Neural progenitor cell (in vitro differentiated cells): ENCODE data around the gene MAGI2.

Experiments
- EZH2 ChIP-seq: fragments of 200-600 bp; sonication (generic); IDR thresholded peaks from 2 replicates; pipeline ENCODE4 v1.6.1; 2017; ENCODE audit warnings: antibody characterized with exemption, mild to moderate bottlenecking, moderate library complexity
- EZH2phosphoT487 ChIP-seq: fragments of 200-600 bp; sonication (generic); IDR thresholded peaks from 2 replicates; pipeline ENCODE4 v1.6.1; 2017; ENCODE audit warnings: antibody characterized with exemption
- TF ChIP-seq, protein P1 (sequence below): fragments of 200-600 bp; sonication (generic); IDR thresholded peaks from 2 replicates; pipeline ENCODE4 v1.5.1; 2017; ENCODE audit warnings: antibody characterized with exemption, mild to moderate bottlenecking

DNA sequence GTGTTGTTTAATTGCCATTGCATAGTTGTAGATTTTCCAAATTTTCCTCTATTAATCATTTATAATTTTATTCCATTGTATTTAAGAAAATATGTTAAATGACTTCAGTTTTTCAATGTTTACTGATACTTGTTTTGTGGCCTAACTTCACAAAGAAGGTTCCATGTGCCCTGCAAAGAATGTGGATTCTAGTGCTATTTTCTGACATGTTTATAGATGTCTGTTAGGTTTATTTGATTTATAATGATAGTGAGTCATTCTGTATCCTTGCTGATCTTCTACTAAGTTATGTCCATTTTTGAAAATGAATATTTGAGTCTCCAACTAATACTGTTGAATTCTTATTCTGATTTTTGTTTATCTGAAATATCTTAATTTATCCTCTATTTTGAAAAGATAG is 369.0 kb downstream of the MAGI2 start:
- TF ChIP-seq, protein P1, sequence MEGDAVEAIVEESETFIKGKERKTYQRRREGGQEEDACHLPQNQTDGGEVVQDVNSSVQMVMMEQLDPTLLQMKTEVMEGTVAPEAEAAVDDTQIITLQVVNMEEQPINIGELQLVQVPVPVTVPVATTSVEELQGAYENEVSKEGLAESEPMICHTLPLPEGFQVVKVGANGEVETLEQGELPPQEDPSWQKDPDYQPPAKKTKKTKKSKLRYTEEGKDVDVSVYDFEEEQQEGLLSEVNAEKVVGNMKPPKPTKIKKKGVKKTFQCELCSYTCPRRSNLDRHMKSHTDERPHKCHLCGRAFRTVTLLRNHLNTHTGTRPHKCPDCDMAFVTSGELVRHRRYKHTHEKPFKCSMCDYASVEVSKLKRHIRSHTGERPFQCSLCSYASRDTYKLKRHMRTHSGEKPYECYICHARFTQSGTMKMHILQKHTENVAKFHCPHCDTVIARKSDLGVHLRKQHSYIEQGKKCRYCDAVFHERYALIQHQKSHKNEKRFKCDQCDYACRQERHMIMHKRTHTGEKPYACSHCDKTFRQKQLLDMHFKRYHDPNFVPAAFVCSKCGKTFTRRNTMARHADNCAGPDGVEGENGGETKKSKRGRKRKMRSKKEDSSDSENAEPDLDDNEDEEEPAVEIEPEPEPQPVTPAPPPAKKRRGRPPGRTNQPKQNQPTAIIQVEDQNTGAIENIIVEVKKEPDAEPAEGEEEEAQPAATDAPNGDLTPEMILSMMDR: no peak
- TF ChIP-seq EZH2 (no peak), EZH2phosphoT487 (no peak)
